Neural cell (in vitro differentiated cells): ENCODE results near the gene PCDHB13. TPM values are rescaled to one million over a fixed set of nuclear protein-coding genes. Genes with fewer than 3 reads are reported as not detected.
"Not testable (repeated sequence)": the region's sequence is repeated elsewhere in the genome, so short reads cannot be mapped to it uniquely, and the experiment has no call there.

ENCODE experiments used
- H2AFZ ChIP-seq: fragments of 200-600, 300-800 bp; sonication (generic), shearing (Covaris generic); 2 replicates; pipeline ENCODE4 v1.6.0; 2014; ENCODE audit warnings: low read depth, mild to moderate bottlenecking, antibody characterized with exemption, low read length, moderate library complexity
- H3F3A ChIP-seq: fragments of 200-600 bp; shearing (Covaris generic); 2 replicates; pipeline ENCODE4 v1.6.1; 2016; ENCODE audit warnings: mild to moderate bottlenecking, moderate library complexity, mixed read lengths, antibody characterized with exemption, low read length; ENCODE audit not compliant: insufficient read depth, poor library complexity, severe bottlenecking
- H3K27ac ChIP-seq: fragments of 200-600, 300-800 bp; sonication (generic), shearing (Covaris generic); 2 replicates; pipeline ENCODE4 v1.5.1; 2014; ENCODE audit warnings: mild to moderate bottlenecking, low read length, moderate library complexity
- H3K27me3 ChIP-seq: fragments of 300-800, 200-600 bp; sonication (generic), shearing (Covaris generic); 2 replicates; pipeline ENCODE4 v1.6.0; 2014; ENCODE audit warnings: mild to moderate bottlenecking, low read depth, low read length, moderate library complexity; ENCODE audit not compliant: insufficient read depth
- H3K36me3 ChIP-seq: fragments of 300-800, 200-600 bp; sonication (generic), shearing (Covaris generic); 2 replicates; pipeline ENCODE4 v1.5.1; 2014; ENCODE audit warnings: mild to moderate bottlenecking, antibody characterized with exemption, low read length, moderate library complexity; ENCODE audit not compliant: insufficient read depth
- H3K4me2 ChIP-seq: fragments of 300-800, 200-600 bp; sonication (generic), shearing (Covaris generic); 2 replicates; pipeline ENCODE4 v1.6.0; 2014; ENCODE audit warnings: mild to moderate bottlenecking, low read length
- H3K4me3 ChIP-seq: fragments of 300-800, 200-600 bp; sonication (generic), shearing (Covaris generic); 2 replicates; pipeline ENCODE4 v1.5.1; 2014; ENCODE audit warnings: mild to moderate bottlenecking, low read length, moderate library complexity
- H3K79me2 ChIP-seq: fragments of 200-600 bp; shearing (Covaris generic); replicated peaks from 2 replicates; pipeline ENCODE4 v1.6.0; 2014; ENCODE audit warnings: mild to moderate bottlenecking, low read length, moderate library complexity; ENCODE audit not compliant: insufficient read depth
- H3K9ac ChIP-seq: fragments of 300-800, 200-600 bp; sonication (generic), shearing (Covaris generic); 2 replicates; pipeline ENCODE4 v1.6.1; 2016; ENCODE audit warnings: mild to moderate bottlenecking, low read length, mixed read lengths
- H3K9me2 ChIP-seq: fragments of 200-600 bp; shearing (Covaris generic); 2 replicates; pipeline ENCODE4 v1.6.1; 2016; ENCODE audit warnings: mild to moderate bottlenecking, low read length, mixed read lengths; ENCODE audit not compliant: insufficient read depth
- H3K9me3 ChIP-seq: fragments of 200-600, 300-800 bp; sonication (generic), shearing (Covaris generic); 2 replicates; pipeline ENCODE4 v1.6.1; 2016; ENCODE audit warnings: mild to moderate bottlenecking, mixed run types, low read length, moderate library complexity, mixed read lengths
- H4K20me1 ChIP-seq: fragments of 200-600 bp; shearing (Covaris generic); 2 replicates; pipeline ENCODE4 v1.6.1; 2016; ENCODE audit warnings: mild to moderate bottlenecking, mixed run types; ENCODE audit not compliant: insufficient read depth
- CTCF ChIP-seq: fragments of 450-650 bp; IDR thresholded peaks from 2 replicates; pipeline ENCODE4 v1.5.1; 2014; ENCODE audit warnings: antibody characterized with exemption, mild to moderate bottlenecking, moderate library complexity; ENCODE audit not compliant: poor library complexity, severe bottlenecking
- EP300 ChIP-seq: fragments of 450-650 bp; conservative IDR thresholded peaks from 2 replicates; pipeline ENCODE4 v1.6.1; 2014; ENCODE audit warnings: antibody characterized with exemption, mild to moderate bottlenecking, moderate library complexity; ENCODE audit not compliant: poor library complexity, severe bottlenecking
- EZH2 ChIP-seq: fragments of 200-600, 300-800 bp; shearing (Covaris generic), sonication (generic); IDR thresholded peaks from 2 replicates; pipeline ENCODE4 v1.6.1; 2014; ENCODE audit warnings: antibody characterized with exemption, low read length, borderline replicate concordance, mild to moderate bottlenecking; ENCODE audit not compliant: insufficient read depth, poor library complexity, severe bottlenecking
- MXI1 ChIP-seq: fragments of 450-650 bp; conservative IDR thresholded peaks from 2 replicates; pipeline ENCODE4 v1.6.1; 2014; ENCODE audit warnings: antibody characterized with exemption, mild to moderate bottlenecking; ENCODE audit not compliant: poor library complexity, severe bottlenecking
- POLR2AphosphoS5 ChIP-seq: IDR thresholded peaks from 2 replicates; pipeline ENCODE4 v1.6.1; 2012
- RAD21 ChIP-seq: fragments of 450-650 bp; conservative IDR thresholded peaks from 2 replicates; pipeline ENCODE4 v1.6.1; 2014; ENCODE audit warnings: antibody characterized with exemption, mild to moderate bottlenecking, moderate library complexity
- REST ChIP-seq: IDR thresholded peaks from 2 replicates; pipeline ENCODE4 v1.6.1; 2012; ENCODE audit warnings: borderline replicate concordance
- SMC3 ChIP-seq: fragments of 450-650 bp; conservative IDR thresholded peaks from 2 replicates; pipeline ENCODE4 v1.6.1; 2014; ENCODE audit warnings: antibody characterized with exemption, mild to moderate bottlenecking, moderate library complexity; ENCODE audit not compliant: poor library complexity
- TAF1 ChIP-seq: IDR thresholded peaks from 2 replicates; pipeline ENCODE4 v1.6.1; 2012; ENCODE audit warnings: low read depth
- polyA minus RNA-seq: library from RNA; depleted of rRNA, polyadenylated mRNA; stranded (reverse); fragments of >200 nt; gene quantifications from 2 replicates; pipeline ENCODE4 v1.2.3, GENCODE V29; 2014
- polyA plus RNA-seq: library from polyadenylated mRNA; depleted of rRNA; stranded (reverse); fragments of >200 nt; gene quantifications from 2 replicates; pipeline ENCODE4 v1.2.3, GENCODE V29; 2014

The PCDHB13 gene
- polyA plus RNA-seq (1.0 and 1.6 TPM in 2 replicates), polyA minus RNA-seq (9.0 and 13.9 TPM in 2 replicates)

GRCh38 chr5:141213656-141214339 lies at the start of gene PCDHB13:
Gene PCDHB13, plus strand, starts transcription at chr5:141213919. Its CDS starts 205 bp downstream, at chr5:141214124.
- not testable (repeated sequence) for H3K4me2 ChIP-seq, H3K27ac ChIP-seq, H2AFZ ChIP-seq, H3K36me3 ChIP-seq, H3F3A ChIP-seq, H3K4me3 ChIP-seq, H4K20me1 ChIP-seq, H3K79me2 ChIP-seq, H3K27me3 ChIP-seq, H3K9me2 ChIP-seq, H3K9ac ChIP-seq
- peaks cover 13% of the 10 kb centered on the region for H3K9me3 ChIP-seq

- Histone ChIP-seq H3K9ac (no peak within 1 kb of the TSS), H3K36me3 (no peaks in the 10 kb centered on the region), H3F3A (no peaks in the 10 kb centered on the region), H3K9me2 (no peaks in the 10 kb centered on the region), H3K27ac (no peak within 1 kb of the TSS), H3K4me3 (no peak within 1 kb of the TSS), H3K4me2 (no peak within 1 kb of the TSS), H2AFZ (no peak within 1 kb of the TSS), H3K27me3 (no peaks in the 10 kb centered on the region), H3K9me3 (peaks cover 7% of the 10 kb centered on the region), H3K79me2 (no peaks in the 10 kb centered on the region), H4K20me1 (no peaks in the 10 kb centered on the region)
- TF ChIP-seq EP300 (no peak), SMC3 (no peak), TAF1 (no peak), RAD21 (no peak), POLR2AphosphoS5 (no peak), REST (no peak), EZH2 (no peak), CTCF (no peak), MXI1 (no peak)
These were observed 41.1 kb upstream of the PCDHB13 start, which contains the start of gene PCDHB7 for GRCh38 chr5:141172381-141173204. Gene PCDHB7, plus strand, starts transcription at chr5:141172644. Its CDS starts 192 bp downstream, at chr5:141172836.

GRCh38 chr5:141174291-141175104 lies 39.2 kb upstream of the PCDHB13 start:
- H3K27me3 ChIP-seq, H3K36me3 ChIP-seq, H3K9me3 ChIP-seq, H4K20me1 ChIP-seq, H3K9me2 ChIP-seq, H2AFZ ChIP-seq, H3K27ac ChIP-seq, H3K9ac ChIP-seq, H3K4me3 ChIP-seq, H3F3A ChIP-seq, H3K4me2 ChIP-seq, H3K79me2 ChIP-seq: not testable (repeated sequence)
